AG09319 (cell line): ENCODE results near the gene EXT2.

Experiments
- DNase-seq: peaks from one replicate; pipeline ENCODE4 v3.0.0-alpha.2; 2010; ENCODE audit warnings: low read depth; ENCODE audit errors: extremely low read depth
- TF ChIP-seq, protein P1 (sequence below): IDR thresholded peaks from 2 replicates; pipeline ENCODE4 v1.5.1; 2011; ENCODE audit warnings: low read depth, mild to moderate bottlenecking, inconsistent platforms, low read length, moderate library complexity

EXT2 gene

DNA sequence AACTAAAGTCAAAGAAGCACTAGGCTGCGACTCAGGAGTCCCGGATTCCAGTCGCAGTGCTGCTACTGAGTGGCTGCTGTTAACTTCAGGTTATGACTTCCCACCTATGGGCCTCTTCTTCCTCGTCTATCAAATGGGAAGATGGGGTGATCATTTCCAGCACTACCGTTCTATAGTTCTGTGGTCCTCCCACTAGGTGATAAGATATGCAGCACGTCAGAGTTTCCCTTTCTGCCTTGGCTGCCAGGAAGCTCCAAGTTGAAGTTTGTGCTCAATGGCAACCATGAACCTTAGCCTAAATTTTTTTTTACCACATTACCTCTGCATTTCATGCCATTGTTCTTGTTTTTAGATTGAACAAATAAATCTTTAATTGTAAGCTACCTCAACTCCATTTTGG is 175.8 kb downstream of the EXT2 start:
- TF ChIP-seq, protein P1, sequence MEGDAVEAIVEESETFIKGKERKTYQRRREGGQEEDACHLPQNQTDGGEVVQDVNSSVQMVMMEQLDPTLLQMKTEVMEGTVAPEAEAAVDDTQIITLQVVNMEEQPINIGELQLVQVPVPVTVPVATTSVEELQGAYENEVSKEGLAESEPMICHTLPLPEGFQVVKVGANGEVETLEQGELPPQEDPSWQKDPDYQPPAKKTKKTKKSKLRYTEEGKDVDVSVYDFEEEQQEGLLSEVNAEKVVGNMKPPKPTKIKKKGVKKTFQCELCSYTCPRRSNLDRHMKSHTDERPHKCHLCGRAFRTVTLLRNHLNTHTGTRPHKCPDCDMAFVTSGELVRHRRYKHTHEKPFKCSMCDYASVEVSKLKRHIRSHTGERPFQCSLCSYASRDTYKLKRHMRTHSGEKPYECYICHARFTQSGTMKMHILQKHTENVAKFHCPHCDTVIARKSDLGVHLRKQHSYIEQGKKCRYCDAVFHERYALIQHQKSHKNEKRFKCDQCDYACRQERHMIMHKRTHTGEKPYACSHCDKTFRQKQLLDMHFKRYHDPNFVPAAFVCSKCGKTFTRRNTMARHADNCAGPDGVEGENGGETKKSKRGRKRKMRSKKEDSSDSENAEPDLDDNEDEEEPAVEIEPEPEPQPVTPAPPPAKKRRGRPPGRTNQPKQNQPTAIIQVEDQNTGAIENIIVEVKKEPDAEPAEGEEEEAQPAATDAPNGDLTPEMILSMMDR: no peak

DNA sequence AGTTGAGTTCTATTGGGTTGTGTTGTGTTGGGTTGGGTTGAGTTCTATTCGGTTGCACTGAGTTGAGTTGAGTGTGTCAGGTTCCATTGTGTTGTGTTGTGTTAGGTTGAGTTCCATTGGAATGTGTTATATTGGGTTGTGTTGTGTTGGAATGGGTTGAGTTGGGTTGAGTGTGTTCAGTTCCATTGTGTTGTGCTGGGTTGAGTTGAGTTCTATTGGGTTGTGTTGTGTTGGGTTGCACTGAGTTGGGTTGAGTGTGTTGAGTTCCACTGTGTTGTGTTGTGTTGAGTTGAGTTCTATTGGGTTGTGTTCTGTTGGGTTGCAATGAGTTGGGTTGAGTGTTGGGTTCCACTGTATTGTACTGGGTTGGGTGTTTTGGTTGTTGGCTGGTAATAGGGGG is 178.9 kb downstream of the EXT2 start:
- DNase-seq: no peak
- TF ChIP-seq, protein P1: no peak

More for the DNA sequence above, 175.8 kb downstream of the EXT2 start:
- no peak for DNase-seq

DNA sequence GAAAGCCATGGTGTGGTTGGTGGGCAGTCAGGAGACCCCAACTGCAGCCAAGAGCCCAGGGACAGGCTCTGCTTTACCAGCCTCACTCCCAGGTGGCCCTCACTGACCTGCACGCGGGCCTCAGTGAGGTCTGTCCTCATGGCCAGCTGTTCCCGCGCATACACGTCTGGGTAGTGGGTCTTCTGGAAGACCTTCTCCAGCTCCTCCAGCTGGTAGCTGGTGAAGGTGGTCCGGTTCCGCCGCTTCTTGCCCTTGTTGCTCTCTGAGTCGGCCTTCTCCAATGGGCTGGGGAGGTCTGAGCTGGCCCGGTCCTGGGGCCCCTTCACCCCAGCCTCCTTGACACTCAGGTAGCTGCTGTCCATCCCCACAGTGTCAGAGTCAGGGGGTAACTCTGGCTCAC is 179.8 kb downstream of the EXT2 start:
- no peak for DNase-seq
- TF ChIP-seq, protein P1: no peak

DNA sequence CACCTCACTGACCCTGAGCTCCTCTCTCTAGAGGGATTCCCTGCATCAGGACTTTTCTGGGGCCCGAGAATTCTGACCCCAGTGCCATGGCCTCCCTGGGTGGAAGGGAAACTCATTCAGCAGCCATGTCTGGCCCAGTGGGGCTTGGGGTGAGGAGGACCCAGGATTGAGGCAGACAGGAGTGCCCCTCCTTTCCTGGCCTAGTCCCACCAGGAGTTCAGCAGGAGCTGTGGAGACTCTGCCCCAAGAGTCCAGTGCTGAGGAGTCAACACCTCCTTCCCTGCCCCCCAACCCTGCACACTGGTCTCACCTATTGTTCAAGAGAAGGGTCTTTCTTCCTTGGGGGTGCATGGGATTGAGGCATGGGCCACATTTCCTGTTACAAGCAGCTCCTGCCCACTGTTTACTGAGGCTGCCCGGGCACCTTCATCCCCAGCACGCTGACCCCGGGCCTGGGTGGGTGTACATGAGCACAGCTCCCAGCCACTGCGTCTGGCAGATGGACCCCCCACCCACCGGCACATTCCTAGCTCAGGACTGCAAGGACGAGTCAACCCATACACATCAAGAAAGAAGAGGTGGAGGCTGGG is 180.6 kb downstream of the EXT2 start:
- TF ChIP-seq, protein P1: no peak
- DNase-seq: no peak

DNA sequence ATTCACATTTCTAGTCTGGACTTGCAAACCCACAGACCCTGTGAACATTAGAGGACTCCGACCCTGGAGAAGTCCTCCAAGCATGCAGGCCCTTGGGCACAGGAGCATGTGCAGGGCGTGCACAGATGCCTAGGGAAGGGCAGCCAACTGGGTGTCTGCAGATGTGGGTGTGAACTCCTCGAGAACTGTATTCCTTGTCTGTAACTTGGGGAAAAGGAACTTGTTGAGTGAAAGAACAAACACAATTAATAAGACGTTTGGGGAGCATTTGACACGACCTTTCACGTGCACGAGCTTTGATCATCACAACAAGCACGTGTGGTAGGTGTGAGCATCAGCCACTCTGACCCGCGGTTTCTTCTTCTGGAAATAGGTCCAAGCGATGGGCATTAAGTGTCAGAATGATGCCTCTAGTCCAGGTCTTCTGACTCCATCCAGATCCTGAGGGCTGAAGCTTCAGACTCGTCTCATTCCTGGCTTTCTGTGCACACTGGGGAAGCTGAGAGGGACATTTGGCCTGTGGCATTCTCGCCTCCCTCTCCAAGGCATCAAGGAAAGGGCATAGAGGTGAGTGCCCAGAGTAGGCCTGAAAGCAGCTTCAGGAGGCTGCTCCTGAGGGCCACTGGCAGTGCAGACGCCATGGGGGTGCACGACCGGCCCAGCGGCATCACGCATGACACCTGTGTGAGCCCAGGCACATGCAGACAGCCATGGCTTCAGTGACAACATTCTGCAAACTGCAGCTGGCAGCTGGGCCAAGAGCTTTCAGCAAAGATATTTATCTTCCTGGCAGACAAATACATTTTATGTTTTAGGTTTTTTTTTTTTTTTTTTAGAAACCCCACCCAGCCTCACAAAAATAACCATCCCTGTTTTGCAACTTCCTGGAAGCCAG is 182.0 kb downstream of the EXT2 start:
- TF ChIP-seq, protein P1: no peak
- no peak for DNase-seq

DNA sequence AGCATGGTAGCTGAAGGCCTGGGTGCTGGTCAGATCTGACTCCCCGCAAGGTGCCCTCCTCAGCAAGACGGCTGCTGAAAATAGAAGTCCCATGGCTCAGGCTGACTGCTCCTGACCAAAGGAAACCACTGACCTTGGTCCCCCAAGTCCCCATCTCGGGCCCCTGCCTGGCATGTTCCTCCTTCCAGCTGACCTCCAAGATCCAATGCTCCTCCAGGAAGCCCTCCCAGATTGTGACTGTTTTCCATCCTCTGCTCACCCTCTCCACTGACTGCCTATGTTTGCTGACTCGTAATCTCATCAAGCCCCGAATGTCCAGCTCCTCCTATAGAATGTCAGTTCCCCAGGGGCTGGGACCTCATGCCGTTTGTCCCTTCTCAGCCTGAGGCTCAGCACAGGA is 184.0 kb downstream of the EXT2 start:
- DNase-seq: no peak
- TF ChIP-seq, protein P1: no peak

DNA sequence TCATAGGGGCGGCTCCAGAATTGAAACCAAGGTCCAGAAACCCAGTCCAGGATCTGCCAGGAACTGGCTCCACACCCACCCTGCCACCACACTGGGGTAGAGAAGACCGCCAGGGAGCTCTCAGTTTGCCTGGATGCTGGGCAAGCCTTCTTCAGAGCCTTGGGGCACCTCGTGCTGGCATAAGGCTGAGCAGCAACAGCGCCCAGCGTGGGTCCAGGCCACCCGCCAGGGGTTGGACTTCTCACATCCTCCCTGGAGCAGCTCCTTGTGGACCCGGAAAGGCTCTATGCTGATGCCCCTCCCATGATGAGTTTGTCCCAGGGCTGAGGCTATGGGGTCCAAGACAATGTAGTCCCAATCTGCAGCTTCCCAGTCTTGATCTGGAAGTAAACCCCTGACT is 184.8 kb downstream of the EXT2 start:
- DNase-seq: no peak
- TF ChIP-seq, protein P1: no peak
